ENCODE data around the gene LRP6.
"Not testable (repeated sequence)": the region's sequence is repeated elsewhere in the genome, so short reads cannot be mapped to it uniquely, and the experiment has no call there.

Gene LRP6

GRCh38 chr12:12180575-12180974 lies 86.3 kb downstream of the LRP6 start:
- no peak for DNase-seq (ENCODE audit: low read depth)

- DNase-seq (ENCODE audit: low read depth): no peak
Measured at GRCh38 chr12:12180136-12180535, 86.7 kb downstream of the LRP6 start.

DNA sequence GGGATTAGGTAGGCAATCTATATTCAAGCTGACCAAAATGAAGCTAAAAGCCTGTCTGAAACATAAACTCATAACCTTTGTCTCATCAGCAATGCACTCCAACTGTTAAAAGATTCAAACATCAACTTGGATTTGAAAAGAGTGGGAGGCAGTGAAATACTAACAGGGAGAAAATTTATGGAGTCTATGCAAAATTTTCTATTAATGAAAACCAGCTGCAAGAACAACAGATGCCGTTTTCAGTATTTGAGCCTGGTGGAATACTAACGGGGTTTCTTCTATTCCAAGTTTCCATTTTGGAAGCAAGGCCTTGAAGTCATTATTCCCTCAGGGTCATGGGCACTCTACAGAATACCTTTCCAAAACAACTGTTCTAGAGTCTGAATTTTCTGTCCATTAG lies 88.3 kb downstream of the LRP6 start:
- no peak for DNase-seq (ENCODE audit: low read depth)

- DNase-seq (ENCODE audit: low read depth): no peak
Measured at GRCh38 chr12:12176402-12176801, 90.4 kb downstream of the LRP6 start.

GRCh38 chr12:12171991-12172511 lies 94.8 kb downstream of the LRP6 start:
- DNase-seq (ENCODE audit: low read depth): peak; percentile 48

GRCh38 chr12:12167847-12168246 lies 99.0 kb downstream of the LRP6 start:
- no peak for DNase-seq (ENCODE audit: low read depth)

- no peak for DNase-seq (ENCODE audit: low read depth)
Measured at GRCh38 chr12:12166751-12167150, 100.1 kb downstream of the LRP6 start.

- peak; percentile 61 for DNase-seq (ENCODE audit: low read depth)
Measured at GRCh38 chr12:12159988-12160387, 106.9 kb downstream of the LRP6 start.

DNA sequence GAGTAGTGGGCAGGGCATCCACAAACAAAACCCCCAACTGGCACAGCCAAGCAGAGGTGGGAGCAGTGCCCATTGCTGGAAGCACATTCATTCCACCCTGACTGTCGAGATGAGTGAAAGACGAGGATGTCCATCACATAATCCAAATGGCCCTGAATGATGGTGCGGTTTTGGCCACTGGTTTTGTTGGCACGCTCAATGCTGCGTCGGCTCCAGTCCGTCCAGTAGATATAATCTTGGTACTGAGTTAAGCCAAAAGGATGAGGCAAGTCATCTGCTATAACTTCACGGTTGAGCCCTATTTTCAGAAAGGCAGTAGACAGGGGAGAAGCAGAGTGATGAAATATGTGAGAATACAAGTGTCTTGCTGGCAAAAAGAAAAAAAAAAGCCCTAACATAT lies 108.0 kb downstream of the LRP6 start:
- peak; percentile 36 for DNase-seq (ENCODE audit: low read depth)

DNA sequence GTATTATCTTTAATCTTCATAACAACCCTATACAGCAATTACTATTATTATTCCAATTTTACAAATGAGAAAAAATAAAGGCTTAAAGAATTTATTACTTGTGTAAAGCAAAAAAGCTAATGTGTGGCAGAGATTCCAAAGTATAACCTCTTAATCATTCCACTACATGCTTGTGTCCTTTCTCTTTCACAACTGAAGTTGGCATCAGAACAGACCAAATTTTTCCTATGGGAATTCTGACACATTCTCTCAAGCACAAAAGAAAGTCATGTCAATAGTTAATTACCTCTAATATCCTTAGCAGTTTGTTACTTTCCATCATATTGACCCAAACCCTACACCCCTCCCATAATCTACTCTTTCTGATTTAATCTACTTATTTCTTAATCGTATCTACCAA lies 109.4 kb downstream of the LRP6 start:
- DNase-seq (ENCODE audit: low read depth): no peak

DNA sequence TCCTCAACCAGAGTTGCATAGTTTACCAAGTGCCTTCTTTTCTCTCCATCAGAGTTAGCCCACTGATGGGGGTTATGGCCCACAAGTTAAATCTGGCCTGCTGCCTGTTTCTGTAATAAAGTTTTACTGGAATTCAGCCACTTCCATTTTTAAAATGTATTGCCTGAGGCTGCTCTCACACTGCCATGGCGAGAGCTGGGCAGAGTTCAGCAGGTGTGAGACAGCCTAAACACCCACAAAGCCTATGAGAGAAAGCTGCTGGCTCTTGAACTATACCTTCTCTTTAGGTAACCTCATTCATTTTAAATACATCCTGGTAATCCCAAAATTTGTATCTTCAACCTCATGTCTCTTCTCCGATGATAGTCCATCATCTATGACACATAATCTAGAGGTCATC lies 110.0 kb downstream of the LRP6 start:
- DNase-seq (ENCODE audit: low read depth): no peak

DNA sequence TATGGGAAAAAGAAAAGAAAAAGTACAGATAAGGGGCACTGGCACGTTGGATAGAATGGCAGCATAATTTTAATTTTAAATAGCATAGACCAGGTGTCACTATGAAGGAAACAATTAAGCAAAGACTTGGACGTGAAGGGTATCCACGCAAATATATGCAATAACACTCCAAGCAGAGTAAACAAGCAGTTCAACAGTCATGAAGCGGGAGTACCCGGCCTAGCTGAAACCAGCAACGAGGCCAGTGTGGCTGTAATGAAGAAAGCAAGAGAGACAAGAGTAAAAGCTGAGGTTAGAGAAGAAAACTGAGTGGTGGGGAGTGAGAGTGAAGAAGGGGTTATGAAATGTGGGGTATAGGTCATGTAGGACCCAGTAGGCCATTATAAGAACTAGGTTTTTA lies 110.7 kb downstream of the LRP6 start:
- no peak for DNase-seq (ENCODE audit: low read depth)

- no peak for DNase-seq (ENCODE audit: low read depth)
Measured at GRCh38 chr12:12153596-12153995, 113.2 kb downstream of the LRP6 start.

- no peak for DNase-seq (ENCODE audit: low read depth)
Measured at GRCh38 chr12:12147111-12147510, 119.7 kb downstream of the LRP6 start.

- DNase-seq (ENCODE audit: low read depth): not testable (repeated sequence)
Measured at GRCh38 chr12:12144531-12144930, 122.3 kb downstream of the LRP6 start.

DNA sequence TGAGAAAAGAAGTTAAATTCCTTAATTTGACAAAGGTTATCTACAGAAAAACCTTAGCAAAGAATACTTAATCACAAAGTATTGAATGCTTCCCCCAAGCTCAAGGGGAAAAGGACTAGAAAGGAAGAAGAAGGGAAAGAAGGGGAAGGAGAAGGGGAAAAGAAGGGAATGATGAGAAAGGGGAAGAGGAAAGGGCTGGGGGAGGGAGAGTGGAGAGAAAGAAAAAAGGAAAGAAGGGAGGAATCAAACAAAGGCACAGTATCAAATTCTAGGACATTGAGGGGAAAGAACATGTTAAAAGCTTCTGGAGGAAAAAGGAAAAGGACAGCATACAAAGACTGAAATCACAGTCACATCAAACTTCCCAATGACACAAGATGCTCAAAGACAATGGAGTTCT lies 125.8 kb downstream of the LRP6 start:
- no peak for DNase-seq (ENCODE audit: low read depth)

- no peak for DNase-seq (ENCODE audit: low read depth)
Measured at GRCh38 chr12:12138203-12139154, 128.4 kb downstream of the LRP6 start.

- no peak for DNase-seq (ENCODE audit: low read depth)
Measured at GRCh38 chr12:12133785-12134184, 133.1 kb downstream of the LRP6 start.

DNA sequence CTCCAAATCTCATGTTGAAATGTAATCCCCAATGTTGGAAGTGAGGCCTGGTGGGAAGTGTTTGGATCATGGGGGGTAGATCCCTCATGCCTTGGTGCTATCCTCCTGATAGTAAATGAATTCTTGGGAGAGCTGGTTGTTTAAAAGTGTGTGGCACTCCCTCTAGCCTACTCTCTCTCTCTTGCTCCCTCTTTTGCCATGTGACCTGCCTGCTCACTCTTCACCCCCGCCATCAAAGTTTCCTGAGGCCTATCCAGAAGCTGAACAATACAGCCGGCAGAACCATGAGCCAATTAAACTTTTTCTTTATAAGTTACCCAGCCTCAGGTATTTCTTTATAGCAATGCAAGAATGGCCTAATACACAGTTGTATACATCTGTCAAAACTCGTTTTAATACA lies 133.6 kb downstream of the LRP6 start:
- no peak for DNase-seq (ENCODE audit: low read depth)

DNA sequence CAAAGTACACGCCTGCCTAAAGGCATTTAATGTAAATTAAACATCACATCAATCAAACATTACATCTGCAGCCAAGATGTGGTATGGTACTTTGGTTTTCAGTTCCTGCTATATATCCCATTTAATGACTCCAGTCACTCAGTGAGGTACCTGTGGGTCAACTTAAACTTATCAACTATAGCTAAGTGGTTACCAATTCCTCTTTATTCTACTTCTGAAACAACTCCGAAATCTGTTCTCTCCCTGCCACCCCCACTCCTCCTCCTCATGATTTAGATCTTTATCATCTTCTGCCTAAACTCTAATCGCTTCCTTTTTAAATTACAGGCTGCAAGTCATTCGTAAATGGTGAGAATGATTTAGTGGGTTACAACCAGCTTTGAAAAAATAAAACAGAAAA lies 138.2 kb downstream of the LRP6 start:
- no peak for DNase-seq (ENCODE audit: low read depth)

DNA sequence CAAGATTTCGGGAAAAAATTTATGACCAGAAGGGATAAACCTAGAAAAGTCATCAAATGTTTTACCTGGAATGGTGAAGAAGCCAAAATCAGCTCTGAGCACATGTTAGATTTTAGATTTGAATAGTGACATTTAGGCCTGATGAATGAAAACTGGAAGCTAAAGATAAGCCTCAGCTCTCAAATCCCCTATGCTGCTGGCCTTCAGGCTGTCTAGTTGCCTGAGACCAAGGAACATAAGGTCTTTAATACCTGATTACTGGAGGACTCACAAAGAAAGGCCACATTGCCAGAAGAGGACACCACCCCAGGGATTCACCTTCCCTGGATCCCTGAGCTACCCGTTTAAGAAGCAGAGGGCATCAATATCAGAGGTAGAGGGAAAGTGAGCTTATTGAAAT lies 139.5 kb downstream of the LRP6 start:
- no peak for DNase-seq (ENCODE audit: low read depth)

- DNase-seq (ENCODE audit: low read depth): no peak
Measured at GRCh38 chr12:12126551-12126950, 140.3 kb downstream of the LRP6 start.

DNA sequence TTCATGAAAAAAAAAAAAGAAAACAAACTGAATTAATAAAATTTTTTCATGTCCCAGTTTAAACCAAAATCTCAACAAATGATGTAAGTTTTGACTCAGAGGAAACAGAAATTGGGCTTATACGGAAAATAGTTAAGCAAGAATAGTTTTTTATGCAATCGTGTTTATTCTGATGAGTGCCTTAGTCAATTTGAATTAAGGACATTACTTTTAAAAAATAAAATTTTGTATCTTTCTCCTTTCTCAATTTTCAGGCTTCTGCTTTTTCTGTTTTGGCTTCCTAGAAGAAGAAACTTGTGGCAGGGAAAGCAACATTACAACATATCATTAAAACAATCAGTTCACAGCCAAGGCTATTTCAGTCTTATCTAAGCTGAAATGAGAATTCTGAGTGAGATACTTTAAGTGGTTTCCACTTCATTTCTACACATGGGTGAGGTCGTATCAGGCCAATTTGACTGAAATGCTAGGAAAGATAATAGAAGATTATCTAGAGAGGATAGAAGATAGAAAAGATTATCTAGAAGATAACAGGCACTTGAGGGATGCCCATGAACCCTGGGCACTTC lies 143.7 kb downstream of the LRP6 start:
- DNase-seq (ENCODE audit: low read depth): no peak
